Cardiac fibroblast (primary cell): ENCODE results near the gene MCTP1.
A peak's percentile ranks its signal among the peaks of the same experiment; 100 is the strongest.

Experiments used
- DNase-seq, 2 donors: peaks; one replicate each; pipeline versions ENCODE4 v3.0.0 to v3.0.0-alpha.2; 2010; ENCODE audit warnings: low read depth in 2 of 2
- H3K4me3 ChIP-seq, 2 donors: replicated peaks in 1 of 2; 1 replicate in 1 of 2; 2 replicates in 1 of 2; pipeline ENCODE4 v1.5.1; 2011; ENCODE audit warnings: low read depth in 2 of 2, low read length in 2 of 2, mild to moderate bottlenecking in 2 of 2, moderate library complexity in 1 of 2
- TF ChIP-seq, protein P1 (sequence below): IDR thresholded peaks from one replicate; pipeline ENCODE4 v1.5.1; 2011; ENCODE audit warnings: low read depth, mild to moderate bottlenecking, low read length, inconsistent platforms

The MCTP1 gene

DNA sequence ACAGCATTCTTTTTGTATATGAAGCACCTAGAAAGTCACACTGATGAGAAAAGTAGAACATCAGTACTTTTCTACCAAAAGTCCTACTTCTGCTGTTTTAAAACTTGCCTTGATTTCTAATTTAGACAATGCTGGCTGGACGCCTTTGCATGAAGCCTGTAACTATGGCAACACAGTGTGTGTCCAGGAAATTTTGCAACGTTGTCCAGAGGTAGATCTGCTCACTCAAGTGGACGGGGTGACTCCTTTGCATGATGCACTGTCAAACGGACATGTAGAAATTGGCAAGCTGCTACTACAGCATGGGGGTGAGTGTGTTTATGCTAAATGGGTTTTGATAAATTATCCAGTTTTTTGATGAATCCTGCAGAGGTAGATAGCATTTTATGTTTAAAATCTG lies 592.9 kb downstream of the MCTP1 start:
- H3K4me3 ChIP-seq, result no peak overlapping the region
- DNase-seq, result peak; percentile 89 to 94
- TF ChIP-seq, protein P1, sequence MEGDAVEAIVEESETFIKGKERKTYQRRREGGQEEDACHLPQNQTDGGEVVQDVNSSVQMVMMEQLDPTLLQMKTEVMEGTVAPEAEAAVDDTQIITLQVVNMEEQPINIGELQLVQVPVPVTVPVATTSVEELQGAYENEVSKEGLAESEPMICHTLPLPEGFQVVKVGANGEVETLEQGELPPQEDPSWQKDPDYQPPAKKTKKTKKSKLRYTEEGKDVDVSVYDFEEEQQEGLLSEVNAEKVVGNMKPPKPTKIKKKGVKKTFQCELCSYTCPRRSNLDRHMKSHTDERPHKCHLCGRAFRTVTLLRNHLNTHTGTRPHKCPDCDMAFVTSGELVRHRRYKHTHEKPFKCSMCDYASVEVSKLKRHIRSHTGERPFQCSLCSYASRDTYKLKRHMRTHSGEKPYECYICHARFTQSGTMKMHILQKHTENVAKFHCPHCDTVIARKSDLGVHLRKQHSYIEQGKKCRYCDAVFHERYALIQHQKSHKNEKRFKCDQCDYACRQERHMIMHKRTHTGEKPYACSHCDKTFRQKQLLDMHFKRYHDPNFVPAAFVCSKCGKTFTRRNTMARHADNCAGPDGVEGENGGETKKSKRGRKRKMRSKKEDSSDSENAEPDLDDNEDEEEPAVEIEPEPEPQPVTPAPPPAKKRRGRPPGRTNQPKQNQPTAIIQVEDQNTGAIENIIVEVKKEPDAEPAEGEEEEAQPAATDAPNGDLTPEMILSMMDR, result no peak

DNA sequence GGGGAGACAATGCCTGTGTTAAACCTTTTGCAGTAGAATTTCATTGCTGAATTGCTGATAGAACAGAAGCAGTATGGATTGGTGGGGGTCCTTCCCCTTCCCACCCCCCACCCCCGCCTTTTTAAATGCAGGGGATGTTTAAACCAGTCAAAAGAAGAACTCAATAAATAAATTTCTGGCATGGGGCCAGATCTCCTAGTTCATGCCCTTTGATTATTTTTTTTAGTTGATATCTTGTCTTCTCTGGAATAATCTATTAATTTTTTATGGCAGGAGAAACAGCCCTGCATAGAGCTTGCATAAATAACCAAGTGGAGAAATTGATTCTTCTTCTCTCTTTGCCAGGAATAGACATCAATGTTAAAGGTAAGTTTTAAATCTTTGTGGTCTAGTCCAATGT lies 593.6 kb downstream of the MCTP1 start:
- DNase-seq, result no peak
- no peak overlapping the region for H3K4me3 ChIP-seq
- TF ChIP-seq, protein P1, result no peak

DNA sequence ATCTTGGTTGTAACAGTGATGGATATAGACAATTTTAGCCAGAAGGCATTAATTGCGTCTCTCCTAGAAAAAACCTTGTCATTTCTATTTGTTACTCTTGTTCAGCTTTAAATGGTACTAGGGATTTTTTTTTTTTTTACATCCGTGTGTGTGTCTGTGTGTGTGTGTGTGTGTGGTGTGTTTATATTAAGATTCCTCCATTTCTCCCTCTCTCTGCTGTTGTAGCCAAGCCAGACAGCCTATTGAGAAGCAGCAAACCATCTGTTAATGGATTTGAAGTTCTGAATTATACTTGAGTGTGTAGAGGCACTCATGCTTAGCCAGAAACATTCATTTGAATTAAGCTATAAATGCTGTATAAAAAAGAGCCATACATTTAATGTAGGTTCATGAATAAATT lies 594.1 kb downstream of the MCTP1 start:
- H3K4me3 ChIP-seq, result no peak overlapping the region
- TF ChIP-seq, protein P1, result no peak
- DNase-seq, result peak in 1 of 2 donors; percentile 6

DNA sequence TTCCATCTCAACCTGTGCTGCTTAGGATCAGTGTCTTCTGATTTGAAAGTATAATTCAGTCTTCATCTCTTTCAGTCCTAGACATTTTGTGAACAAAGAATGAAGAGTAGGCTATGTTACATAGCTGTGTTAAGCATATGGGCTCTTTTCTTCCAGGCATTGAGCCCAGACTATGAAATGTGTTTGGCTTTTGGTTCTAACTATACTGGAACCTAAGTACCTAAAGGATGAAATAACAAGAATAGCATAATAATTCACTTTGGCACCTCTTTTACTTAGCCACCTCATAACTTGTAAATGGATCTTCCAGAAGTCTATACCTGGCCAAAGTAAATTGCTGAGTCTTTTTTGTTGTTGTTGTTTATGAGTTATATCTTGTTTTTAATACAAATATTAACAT lies 595.0 kb downstream of the MCTP1 start:
- no peak overlapping the region for H3K4me3 ChIP-seq
- no peak for DNase-seq
- TF ChIP-seq, protein P1, result no peak

DNA sequence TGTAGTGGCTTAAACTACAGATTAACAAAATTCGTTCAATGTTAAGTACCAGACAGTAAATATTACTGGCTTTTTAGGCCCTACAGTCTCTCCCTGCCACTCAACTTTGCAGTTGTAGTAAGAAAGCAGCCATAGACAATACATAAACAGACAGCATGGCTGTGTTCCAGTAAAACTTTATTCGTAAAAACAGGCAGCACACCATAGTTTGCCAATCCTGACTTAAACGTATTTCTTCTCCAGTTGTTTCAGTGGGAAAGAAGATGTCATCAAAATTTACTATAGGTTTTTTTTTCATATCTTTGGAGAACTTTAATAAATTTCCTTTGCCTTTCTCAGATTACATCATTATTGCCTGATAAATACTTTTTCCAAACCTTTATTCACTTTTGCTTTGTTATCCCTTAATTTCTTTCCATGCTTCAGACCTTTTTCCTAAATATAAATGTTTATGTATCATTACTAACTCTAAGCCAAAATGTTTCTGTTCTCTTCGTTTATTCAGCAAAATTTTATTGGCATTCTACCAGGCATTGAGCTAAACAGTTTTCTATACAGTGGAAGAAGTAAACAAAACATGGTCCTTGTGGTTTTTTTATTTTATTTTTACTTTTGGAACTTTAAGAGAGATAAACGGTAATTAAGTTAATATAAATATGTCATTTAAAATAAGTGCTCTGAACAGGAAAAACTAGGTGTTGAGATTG lies 601.9 kb downstream of the MCTP1 start:
- H3K4me3 ChIP-seq, result no peak overlapping the region
- DNase-seq, result no peak
- TF ChIP-seq, protein P1, result no peak

DNA sequence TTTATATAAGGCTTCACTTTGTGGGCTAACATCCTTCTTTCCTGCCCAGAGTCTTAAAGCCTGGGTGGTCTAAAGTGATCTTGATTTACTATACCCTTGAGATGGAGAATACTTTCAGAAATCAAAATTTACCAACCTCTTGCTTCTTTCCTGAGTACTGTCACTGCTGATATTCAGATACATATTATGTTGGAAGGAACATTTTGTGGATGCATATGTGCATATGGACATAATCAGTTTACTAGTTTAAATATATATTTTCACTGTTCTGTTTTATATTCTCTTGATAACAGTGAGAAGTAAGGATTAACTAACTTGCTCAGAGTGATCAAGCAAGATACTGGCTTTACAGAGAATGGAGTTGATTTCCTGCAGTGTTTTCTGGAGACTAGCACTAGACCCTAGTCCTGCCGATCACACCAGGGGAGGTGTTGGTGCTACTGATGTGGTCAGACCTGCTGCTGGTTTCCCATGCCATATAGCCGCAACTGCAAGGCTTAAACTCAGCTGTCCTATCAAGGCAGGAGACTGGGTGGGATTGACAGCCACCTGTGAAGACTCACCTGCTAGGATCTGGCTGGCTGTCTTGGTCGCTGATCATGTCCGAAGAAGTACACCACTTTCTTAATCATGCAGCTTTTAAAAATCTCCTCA lies 608.8 kb downstream of the MCTP1 start:
- H3K4me3 ChIP-seq, result no peak overlapping the region
- DNase-seq, result no peak
- TF ChIP-seq, protein P1, result no peak
